IMR-90 (cell line): ENCODE data around the gene FERMT3. TPM values are rescaled to one million over a fixed set of nuclear protein-coding genes. Genes with fewer than 3 reads are reported as not detected.
A peak's percentile ranks its signal among the peaks of the same experiment; 100 is the strongest.

Experiments
- ATAC-seq: fragments of 200-7000 bp; cut with Tn5 transposase; 2 replicates; pipeline ENCODE4 v1.9.1; 2020; ENCODE audit warnings: low read depth, mild to moderate bottlenecking, moderate library complexity
- BruUV-seq: library from RNA; stranded (reverse); fragments of 400-500 nt; replicated peaks from 2 replicates; lab custom pipeline; 2021; lab: Mats Ljungman, UMichigan
- CTCF ChIA-PET: fragments of 300-600 bp; formaldehyde crosslinking; extraction: SDS; loops from one replicate; lab custom pipeline; 2021; ENCODE audit warnings: antibody characterized with exemption; lab: Yijun Ruan, JAX
- POLR2A ChIA-PET: fragments of 300-600 bp; sonication (Branson Sonifier 250); formaldehyde crosslinking; loops from one replicate; lab custom pipeline; 2022; ENCODE audit warnings: antibody characterized with exemption; ENCODE audit not compliant: unreplicated experiment; lab: Charles Lee
- DNase-seq: peaks from one replicate; pipeline ENCODE4 v3.0.0; 2013
- H2AFZ ChIP-seq: replicated peaks from 2 replicates; pipeline ENCODE3; 2013; ENCODE audit warnings: low read length, mild to moderate bottlenecking; ENCODE audit not compliant: poor library complexity
- H2AK5ac ChIP-seq: 2 replicates; pipeline ENCODE4 v1.6.1; 2013; ENCODE audit warnings: low read depth, low read length, inconsistent platforms
- H2AK9ac ChIP-seq: replicated peaks from 2 replicates; pipeline ENCODE3; 2013; ENCODE audit warnings: mild to moderate bottlenecking, low read depth, low read length, moderate library complexity; ENCODE audit not compliant: poor library complexity
- H2BK120ac ChIP-seq: 2 replicates; pipeline ENCODE4 v1.6.1; 2013; ENCODE audit warnings: low read depth, low read length, inconsistent platforms
- H2BK15ac ChIP-seq: 3 replicates; pipeline ENCODE4 v1.6.1; 2013; ENCODE audit warnings: low read depth, low read length, inconsistent platforms
- H2BK20ac ChIP-seq: 2 replicates; pipeline ENCODE4 v1.6.1; 2013; ENCODE audit warnings: low read depth, mild to moderate bottlenecking, inconsistent platforms, low read length, moderate library complexity
- H2BK5ac ChIP-seq: 2 replicates; pipeline ENCODE4 v1.6.1; 2013; ENCODE audit warnings: mild to moderate bottlenecking, low read depth, low read length, inconsistent platforms; ENCODE audit not compliant: poor library complexity, severe bottlenecking
- H3K14ac ChIP-seq: replicated peaks from 2 replicates; pipeline ENCODE4 v1.6.1; 2013; ENCODE audit warnings: low read depth, low read length, inconsistent platforms
- H3K18ac ChIP-seq: 2 replicates; pipeline ENCODE4 v1.6.1; 2013; ENCODE audit warnings: low read depth, low read length, control low read depth
- H3K23ac ChIP-seq: 2 replicates; pipeline ENCODE4 v1.6.1; 2013; ENCODE audit warnings: low read depth, low read length, inconsistent platforms
- H3K27ac ChIP-seq: 2 replicates; pipeline ENCODE4 v1.5.1; 2013; ENCODE audit warnings: mild to moderate bottlenecking, control low read depth, low read length; ENCODE audit not compliant: insufficient read depth
- H3K27me3 ChIP-seq: 2 replicates; pipeline ENCODE4 v1.6.1; 2013; ENCODE audit warnings: low read length; ENCODE audit not compliant: control insufficient read depth, insufficient read depth
- H3K36me3 ChIP-seq: 2 replicates; pipeline ENCODE4 v1.6.1; 2013; ENCODE audit warnings: low read length, mixed read lengths; ENCODE audit not compliant: control insufficient read depth, insufficient read depth
- H3K4ac ChIP-seq: 2 replicates; pipeline ENCODE4 v1.6.1; 2013; ENCODE audit warnings: low read depth, low read length, inconsistent platforms
- H3K4me1 ChIP-seq: 2 replicates; pipeline ENCODE4 v1.6.1; 2013; ENCODE audit warnings: low read length, mixed read lengths; ENCODE audit not compliant: control insufficient read depth, insufficient read depth
- H3K4me2 ChIP-seq: 2 replicates; pipeline ENCODE4 v1.6.1; 2013; ENCODE audit warnings: low read depth, mild to moderate bottlenecking, control low read depth, low read length, moderate library complexity
- H3K4me3 ChIP-seq: 2 replicates; pipeline ENCODE4 v1.5.1; 2013; ENCODE audit warnings: low read depth, mild to moderate bottlenecking, control low read depth, low read length, moderate library complexity; ENCODE audit not compliant: insufficient read depth
- H3K56ac ChIP-seq: 2 replicates; pipeline ENCODE4 v1.6.1; 2013; ENCODE audit warnings: low read length, inconsistent platforms; ENCODE audit not compliant: insufficient read depth; ENCODE audit errors: extremely low read depth
- H3K79me1 ChIP-seq, 2 experiments: 2 replicates each; pipeline ENCODE4 v1.6.1; 2013; ENCODE audit warnings: low read length in 2 of 2, inconsistent platforms in 1 of 2, low read depth in 1 of 2
- H3K9ac ChIP-seq: 2 replicates; pipeline ENCODE4 v1.6.1; 2013; ENCODE audit warnings: low read depth, low read length, control low read depth
- H3K9me1 ChIP-seq: 2 replicates; pipeline ENCODE4 v1.6.1; 2013; ENCODE audit warnings: low read length, inconsistent platforms; ENCODE audit not compliant: insufficient read depth
- H3K9me3 ChIP-seq: 2 replicates; pipeline ENCODE4 v1.6.1; 2013; ENCODE audit warnings: low read length; ENCODE audit not compliant: control insufficient read depth, insufficient read depth
- H4K20me1 ChIP-seq: 2 replicates; pipeline ENCODE4 v1.6.1; 2013; ENCODE audit warnings: low read length, inconsistent platforms; ENCODE audit not compliant: insufficient read depth
- H4K5ac ChIP-seq: 2 replicates; pipeline ENCODE4 v1.6.1; 2013; ENCODE audit warnings: mild to moderate bottlenecking, low read depth, low read length, control low read depth
- H4K8ac ChIP-seq, 2 experiments: 2 replicates each; pipeline ENCODE4 v1.6.1; 2013; ENCODE audit warnings: low read depth in 2 of 2, low read length in 2 of 2, control low read depth in 1 of 2, inconsistent platforms in 1 of 2
- H4K91ac ChIP-seq: 2 replicates; pipeline ENCODE4 v1.6.1; 2013; ENCODE audit warnings: low read depth, low read length, inconsistent platforms; ENCODE audit not compliant: insufficient read depth
- SMC3 ChIP-seq: fragments of 150-350 bp; IDR thresholded peaks from 2 replicates; pipeline ENCODE4 v1.6.1; 2016; ENCODE audit warnings: low read depth, mild to moderate bottlenecking, antibody characterized with exemption, low read length, moderate library complexity
- WGBS, 2 experiments: methylation state at CpG; one replicate each; pipeline versions ENCODE4 v1.1.5 to v1.1.7; 2013; ENCODE audit warnings: missing lambda C conversion rate in 2 of 2; ENCODE audit not compliant: insufficient read length in 1 of 2; ENCODE audit errors: extremely low coverage in 2 of 2; 5-methylcytosine and 5-hydroxymethylcytosine counted together
- dilution Hi-C: fragments of 300-500 bp; cut with HindIII; formaldehyde crosslinking; loops from one replicate; pipeline ENCODE4 v1.14.3; 2018; ENCODE audit warnings: low sequenced_read_pairs; ENCODE audit not compliant: unreplicated experiment
- in situ Hi-C: fragments of 300-500 bp; cut with MboI; formaldehyde crosslinking; loops from 3 replicates; pipeline ENCODE4 v1.14.3; 2019; ENCODE audit warnings: low sequenced_read_pairs, inconsistent platforms, mixed read lengths
- intact Hi-C: fragments of 100-400 bp; cut with micrococcal nuclease; formaldehyde crosslinking; loops from 2 replicates; pipeline ENCODE4 v1.10.0; 2022
- polyA plus RNA-seq, 3 experiments: library from polyadenylated mRNA; depleted of rRNA; stranded (reverse); fragments of >200 nt; gene quantifications; 2 replicates each; pipeline ENCODE4 v1.2.3, GENCODE V29; 2012; ENCODE audit warnings: low replicate concordance in 1 of 3
- total RNA-seq: library from RNA; depleted of rRNA; stranded (reverse); fragments of >200 nt; gene quantifications from 2 replicates; pipeline ENCODE4 v1.2.3, GENCODE V29; 2012

The FERMT3 gene
- total and polyA plus RNA-seq, 2 of the 4 experiments (the other 2 are of a cell fraction) = 0.36 to 2.3 TPM

DNA sequence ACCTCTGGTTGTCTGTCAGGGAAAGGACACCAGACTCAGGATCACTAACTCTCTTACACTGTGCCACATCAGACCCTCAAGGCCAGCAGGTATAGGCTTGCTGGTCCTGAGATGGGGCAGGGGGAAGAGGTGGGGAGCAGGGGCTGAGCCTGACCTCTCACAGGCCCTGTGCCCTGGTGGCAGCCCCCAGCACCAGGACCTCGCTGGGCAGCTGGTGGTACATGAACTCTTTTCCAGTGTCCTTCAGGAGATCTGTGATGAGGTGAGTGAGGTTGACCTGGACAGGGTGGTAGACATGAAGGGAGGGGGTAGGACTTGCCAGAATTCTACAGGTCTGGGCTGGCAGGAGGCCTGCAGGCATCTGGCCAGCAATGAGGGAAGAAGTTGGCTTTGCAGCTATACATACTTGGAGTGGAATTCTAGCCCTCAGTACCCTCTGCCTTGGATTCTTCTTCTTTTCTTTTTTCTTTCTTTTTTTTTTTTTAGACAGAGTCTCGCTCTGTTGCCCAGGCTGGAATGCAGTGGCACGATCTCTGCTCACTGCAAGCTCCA is 21.0 kb downstream of the FERMT3 start:
- H2BK20ac ChIP-seq = no peak overlapping the region
- dilution Hi-C loops (no loop called here), intact Hi-C loops (no loop called here), in situ Hi-C loops (no loop called here)
- H3K9ac ChIP-seq = peak overlapping the region; percentile 62; the same call in 1 of the 2 replicates
- H3K9me1 ChIP-seq = peaks cover 19% of the 10 kb centered on the region
- peak overlapping the region; percentile 99 for H2AFZ ChIP-seq
- WGBS, 2 experiments = no CpG with 5 or more reads among the region's 3 CpGs
- H3K23ac ChIP-seq = peak overlapping the region; percentile 23
- H3K56ac ChIP-seq = no peak overlapping the region; the same call in 1 of the 2 replicates
- H2BK15ac ChIP-seq = no peak overlapping the region
- POLR2A ChIA-PET = no interaction called here
- peak overlapping the region; percentile 19; the same call in 1 of the 2 replicates for H4K5ac ChIP-seq
- ATAC-seq = no peak
- H3K4me1 ChIP-seq = peaks cover 20% of the 10 kb centered on the region
- no peak for TF ChIP-seq SMC3
- H4K8ac ChIP-seq = no peak overlapping the region
- CTCF ChIA-PET = no interaction called here
- no peak overlapping the region; the same call in 1 of the 2 replicates for H3K27ac ChIP-seq
- H2AK9ac ChIP-seq = peak overlapping the region; percentile 89
- H2AK5ac ChIP-seq = peak overlapping the region; percentile 94
- no peak overlapping the region for H3K4me3 ChIP-seq
- peak overlapping the region; percentile 94 for H3K4me2 ChIP-seq
- H2BK120ac ChIP-seq = no peak overlapping the region
- H3K79me1 ChIP-seq = peaks cover 26 to 72% of the 10 kb centered on the region in 2 experiments
- BruUV-seq = no TSS peak
- H3K27me3 ChIP-seq = no peaks in the 10 kb centered on the region
- H3K9me3 ChIP-seq = no peaks in the 10 kb centered on the region
- no peak overlapping the region for H3K18ac ChIP-seq
- H2BK5ac ChIP-seq = no peak overlapping the region
- H4K20me1 ChIP-seq = no peaks in the 10 kb centered on the region; the same call in 1 of the 2 replicates
- no peak for DNase-seq
- H4K91ac ChIP-seq = peak overlapping the region; percentile 4; the same call in 1 of the 2 replicates
- H3K36me3 ChIP-seq = peaks cover 5% of the 10 kb centered on the region
- H3K14ac ChIP-seq = peak overlapping the region; percentile 88
- peak overlapping the region; percentile 92; the same call in 1 of the 2 replicates for H3K4ac ChIP-seq
